ENCODE results near the gene ZFAND3.

The ZFAND3 gene

GRCh38 chr6:37787216-37787615 lies 32.3 kb upstream of the ZFAND3 start:
- H3K9me3 Mint-ChIP-seq (ENCODE audit: low read depth): no peaks in the 10 kb centered on the region
- no peaks in the 10 kb centered on the region for H3K36me3 Mint-ChIP-seq
- H3K27me3 Mint-ChIP-seq: peaks cover 10% of the 10 kb centered on the region
- no peak overlapping the region for H3K4me3 Mint-ChIP-seq
- no peak overlapping the region for H3K27ac Mint-ChIP-seq
- H3K4me1 Mint-ChIP-seq (ENCODE audit: low read depth): peaks cover 24% of the 10 kb centered on the region

GRCh38 chr6:37788259-37788658 lies 31.3 kb upstream of the ZFAND3 start:
- Mint-ChIP-seq H3K4me3 (no peak overlapping the region), H3K36me3 (no peaks in the 10 kb centered on the region), H3K27ac (no peak overlapping the region), H3K27me3 (peaks cover 8% of the 10 kb centered on the region), H3K9me3 (ENCODE audit: low read depth) (no peaks in the 10 kb centered on the region), H3K4me1 (ENCODE audit: low read depth) (peaks cover 18% of the 10 kb centered on the region)

GRCh38 chr6:37791156-37791919 lies 28.2 kb upstream of the ZFAND3 start:
- Mint-ChIP-seq H3K9me3 (ENCODE audit: low read depth) (no peaks in the 10 kb centered on the region), H3K4me3 (no peak overlapping the region), H3K36me3 (no peaks in the 10 kb centered on the region), H3K4me1 (ENCODE audit: low read depth) (peaks cover 9% of the 10 kb centered on the region), H3K27me3 (no peaks in the 10 kb centered on the region), H3K27ac (no peak overlapping the region)

- no peak overlapping the region for H3K27ac Mint-ChIP-seq
- no peak overlapping the region for H3K4me3 Mint-ChIP-seq
- H3K4me1 Mint-ChIP-seq (ENCODE audit: low read depth): peaks cover 9% of the 10 kb centered on the region
- H3K27me3 Mint-ChIP-seq: no peaks in the 10 kb centered on the region
- no peaks in the 10 kb centered on the region for H3K36me3 Mint-ChIP-seq
- no peaks in the 10 kb centered on the region for H3K9me3 Mint-ChIP-seq (ENCODE audit: low read depth)
Observed at GRCh38 chr6:37792457-37793033, 27.0 kb upstream of the ZFAND3 start.

- Mint-ChIP-seq H3K27me3 (no peaks in the 10 kb centered on the region), H3K36me3 (no peaks in the 10 kb centered on the region), H3K4me1 (ENCODE audit: low read depth) (peaks cover 9% of the 10 kb centered on the region), H3K27ac (no peak overlapping the region), H3K4me3 (no peak overlapping the region), H3K9me3 (ENCODE audit: low read depth) (no peaks in the 10 kb centered on the region)
Observed at GRCh38 chr6:37793067-37793466, 26.5 kb upstream of the ZFAND3 start.

- H3K9me3 Mint-ChIP-seq (ENCODE audit: low read depth): no peaks in the 10 kb centered on the region
- no peak overlapping the region for H3K27ac Mint-ChIP-seq
- H3K4me3 Mint-ChIP-seq: no peak overlapping the region
- H3K4me1 Mint-ChIP-seq (ENCODE audit: low read depth): peaks cover 9% of the 10 kb centered on the region
- H3K27me3 Mint-ChIP-seq: no peaks in the 10 kb centered on the region
- no peaks in the 10 kb centered on the region for H3K36me3 Mint-ChIP-seq
Observed at GRCh38 chr6:37794825-37795224, 24.7 kb upstream of the ZFAND3 start.

- no peak overlapping the region for H3K27ac Mint-ChIP-seq
Observed at GRCh38 chr6:37798436-37799262, 20.9 kb upstream of the ZFAND3 start.

GRCh38 chr6:37799263-37799644 lies 20.3 kb upstream of the ZFAND3 start:
- H3K4me3 Mint-ChIP-seq: no peak overlapping the region
- no peaks in the 10 kb centered on the region for H3K27me3 Mint-ChIP-seq
- no peaks in the 10 kb centered on the region for H3K4me1 Mint-ChIP-seq (ENCODE audit: low read depth)
- H3K27ac Mint-ChIP-seq: no peak overlapping the region
- H3K36me3 Mint-ChIP-seq: no peaks in the 10 kb centered on the region
- H3K9me3 Mint-ChIP-seq (ENCODE audit: low read depth): no peaks in the 10 kb centered on the region

More at GRCh38 chr6:37798436-37799262, 20.9 kb upstream of the ZFAND3 start:
- no peaks in the 10 kb centered on the region for H3K9me3 Mint-ChIP-seq (ENCODE audit: low read depth)
- H3K4me1 Mint-ChIP-seq (ENCODE audit: low read depth): no peaks in the 10 kb centered on the region
- no peaks in the 10 kb centered on the region for H3K36me3 Mint-ChIP-seq
- no peak overlapping the region for H3K4me3 Mint-ChIP-seq
- no peaks in the 10 kb centered on the region for H3K27me3 Mint-ChIP-seq

GRCh38 chr6:37800703-37801604 lies 18.6 kb upstream of the ZFAND3 start:
- Mint-ChIP-seq H3K9me3 (ENCODE audit: low read depth) (no peaks in the 10 kb centered on the region), H3K4me1 (ENCODE audit: low read depth) (no peaks in the 10 kb centered on the region), H3K27ac (no peak overlapping the region), H3K36me3 (no peaks in the 10 kb centered on the region), H3K4me3 (no peak overlapping the region), H3K27me3 (no peaks in the 10 kb centered on the region)

GRCh38 chr6:37801605-37801940 lies 18.0 kb upstream of the ZFAND3 start:
- Mint-ChIP-seq H3K27me3 (no peaks in the 10 kb centered on the region), H3K27ac (no peak overlapping the region)

GRCh38 chr6:37802810-37803209 lies 16.7 kb upstream of the ZFAND3 start:
- Mint-ChIP-seq H3K36me3 (no peaks in the 10 kb centered on the region), H3K4me3 (no peak overlapping the region), H3K9me3 (ENCODE audit: low read depth) (no peaks in the 10 kb centered on the region), H3K27me3 (no peaks in the 10 kb centered on the region), H3K27ac (no peak overlapping the region), H3K4me1 (ENCODE audit: low read depth) (no peaks in the 10 kb centered on the region)

More at GRCh38 chr6:37801605-37801940, 18.0 kb upstream of the ZFAND3 start:
- Mint-ChIP-seq H3K4me3 (no peak overlapping the region), H3K9me3 (ENCODE audit: low read depth) (no peaks in the 10 kb centered on the region), H3K36me3 (no peaks in the 10 kb centered on the region), H3K4me1 (ENCODE audit: low read depth) (no peaks in the 10 kb centered on the region)

GRCh38 chr6:37804586-37804985 lies 14.9 kb upstream of the ZFAND3 start:
- Mint-ChIP-seq H3K4me1 (ENCODE audit: low read depth) (no peaks in the 10 kb centered on the region), H3K36me3 (no peaks in the 10 kb centered on the region), H3K27me3 (peaks cover 2% of the 10 kb centered on the region), H3K9me3 (ENCODE audit: low read depth) (no peaks in the 10 kb centered on the region), H3K4me3 (no peak overlapping the region), H3K27ac (no peak overlapping the region)

GRCh38 chr6:37806213-37806612 lies 13.3 kb upstream of the ZFAND3 start:
- peaks cover 2% of the 10 kb centered on the region for H3K27me3 Mint-ChIP-seq
- H3K36me3 Mint-ChIP-seq: no peaks in the 10 kb centered on the region
- H3K4me1 Mint-ChIP-seq (ENCODE audit: low read depth): no peaks in the 10 kb centered on the region
- no peaks in the 10 kb centered on the region for H3K9me3 Mint-ChIP-seq (ENCODE audit: low read depth)
- no peak overlapping the region for H3K27ac Mint-ChIP-seq
- H3K4me3 Mint-ChIP-seq: no peak overlapping the region

- Mint-ChIP-seq H3K4me1 (ENCODE audit: low read depth) (no peaks in the 10 kb centered on the region), H3K4me3 (no peak overlapping the region), H3K9me3 (ENCODE audit: low read depth) (no peaks in the 10 kb centered on the region), H3K27me3 (peaks cover 2% of the 10 kb centered on the region), H3K27ac (no peak overlapping the region), H3K36me3 (no peaks in the 10 kb centered on the region)
Observed at GRCh38 chr6:37807656-37808055, 11.9 kb upstream of the ZFAND3 start.

GRCh38 chr6:37809197-37809543 lies 10.4 kb upstream of the ZFAND3 start:
- peaks cover 2% of the 10 kb centered on the region for H3K27me3 Mint-ChIP-seq
- no peaks in the 10 kb centered on the region for H3K9me3 Mint-ChIP-seq (ENCODE audit: low read depth)
- no peaks in the 10 kb centered on the region for H3K4me1 Mint-ChIP-seq (ENCODE audit: low read depth)
- no peak overlapping the region for H3K27ac Mint-ChIP-seq
- no peak overlapping the region for H3K4me3 Mint-ChIP-seq
- no peaks in the 10 kb centered on the region for H3K36me3 Mint-ChIP-seq

Data from activated naive CD8-positive, alpha-beta T cell (primary cell).